Measurements from ENCODE around the gene KLK5.

- TF ChIP-seq CTCF (IDR thresholded peaks at IDR 0.05; ENCODE audit: low read length) (no peak), EZH2phosphoT487 (IDR thresholded peaks at IDR 0.05; ENCODE audit: low read length) (no peak), EZH2 (optimal IDR thresholded peaks at IDR 0.05; ENCODE audit: low read depth, low read length) (no peak)
Observed at GRCh38 chr19:51002089-51002532, 49.3 kb upstream of the KLK5 start.

Data from MM.1S (cell line).